GM12873 (cell line): ENCODE measurements around the gene SNX6.

ENCODE experiments used
- TF ChIP-seq, protein P1 (sequence below): IDR thresholded peaks from 2 replicates; pipeline ENCODE4 v1.5.1; 2012; ENCODE audit warnings: low read depth, mild to moderate bottlenecking, moderate library complexity, low read length, control low read depth; ENCODE audit not compliant: insufficient read depth; ENCODE audit errors: missing control alignments

SNX6 gene

GRCh38 chr14:34646570-34647255, 16.8 kb upstream of the SNX6 start:
- TF ChIP-seq, protein P1, sequence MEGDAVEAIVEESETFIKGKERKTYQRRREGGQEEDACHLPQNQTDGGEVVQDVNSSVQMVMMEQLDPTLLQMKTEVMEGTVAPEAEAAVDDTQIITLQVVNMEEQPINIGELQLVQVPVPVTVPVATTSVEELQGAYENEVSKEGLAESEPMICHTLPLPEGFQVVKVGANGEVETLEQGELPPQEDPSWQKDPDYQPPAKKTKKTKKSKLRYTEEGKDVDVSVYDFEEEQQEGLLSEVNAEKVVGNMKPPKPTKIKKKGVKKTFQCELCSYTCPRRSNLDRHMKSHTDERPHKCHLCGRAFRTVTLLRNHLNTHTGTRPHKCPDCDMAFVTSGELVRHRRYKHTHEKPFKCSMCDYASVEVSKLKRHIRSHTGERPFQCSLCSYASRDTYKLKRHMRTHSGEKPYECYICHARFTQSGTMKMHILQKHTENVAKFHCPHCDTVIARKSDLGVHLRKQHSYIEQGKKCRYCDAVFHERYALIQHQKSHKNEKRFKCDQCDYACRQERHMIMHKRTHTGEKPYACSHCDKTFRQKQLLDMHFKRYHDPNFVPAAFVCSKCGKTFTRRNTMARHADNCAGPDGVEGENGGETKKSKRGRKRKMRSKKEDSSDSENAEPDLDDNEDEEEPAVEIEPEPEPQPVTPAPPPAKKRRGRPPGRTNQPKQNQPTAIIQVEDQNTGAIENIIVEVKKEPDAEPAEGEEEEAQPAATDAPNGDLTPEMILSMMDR, result no peak

DNA sequence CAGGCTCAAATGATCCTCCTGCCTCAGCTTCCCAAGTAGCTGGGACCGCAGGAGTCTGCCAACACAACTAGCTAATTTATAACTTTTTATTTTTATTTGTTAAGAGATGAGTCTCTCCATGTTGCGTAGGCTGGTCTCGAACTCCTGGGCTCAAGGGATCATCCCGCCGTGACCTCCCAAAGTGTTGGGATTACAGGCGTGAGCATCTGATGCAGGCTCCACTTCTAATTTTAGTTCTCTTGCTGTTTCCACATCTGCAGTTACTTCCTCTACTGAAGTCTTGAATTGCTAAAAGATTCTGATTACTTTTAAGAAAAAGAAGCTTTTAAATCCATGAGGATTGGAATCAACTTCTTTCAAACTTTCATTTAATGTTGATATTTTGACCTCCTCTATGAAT, 13.4 kb upstream of the SNX6 start:
- TF ChIP-seq, protein P1, result no peak

DNA sequence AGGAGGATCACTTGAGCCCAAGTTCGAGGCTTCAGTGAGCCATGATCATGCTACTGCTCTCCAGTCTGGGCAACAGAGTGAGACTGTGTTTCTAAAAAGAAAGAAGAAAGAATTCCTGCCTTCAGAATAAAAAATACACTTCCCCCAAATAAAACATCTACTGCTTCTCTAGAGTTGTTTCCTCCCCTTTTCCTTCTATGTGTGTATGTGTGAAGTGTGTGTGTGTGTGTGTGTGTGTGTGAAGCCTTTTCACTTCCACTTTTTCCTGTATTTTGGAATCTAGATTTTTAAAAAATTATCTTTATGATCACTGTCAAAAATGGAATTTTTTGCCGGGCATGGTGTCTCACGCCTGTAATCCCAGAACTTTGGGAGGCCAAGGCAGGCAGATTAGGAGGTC, 12.6 kb upstream of the SNX6 start:
- TF ChIP-seq, protein P1, result no peak

GRCh38 chr14:34640826-34641225, 10.9 kb upstream of the SNX6 start:
- TF ChIP-seq, protein P1, result no peak

GRCh38 chr14:34633742-34634141, 3.8 kb upstream of the SNX6 start:
- TF ChIP-seq, protein P1, result no peak

DNA sequence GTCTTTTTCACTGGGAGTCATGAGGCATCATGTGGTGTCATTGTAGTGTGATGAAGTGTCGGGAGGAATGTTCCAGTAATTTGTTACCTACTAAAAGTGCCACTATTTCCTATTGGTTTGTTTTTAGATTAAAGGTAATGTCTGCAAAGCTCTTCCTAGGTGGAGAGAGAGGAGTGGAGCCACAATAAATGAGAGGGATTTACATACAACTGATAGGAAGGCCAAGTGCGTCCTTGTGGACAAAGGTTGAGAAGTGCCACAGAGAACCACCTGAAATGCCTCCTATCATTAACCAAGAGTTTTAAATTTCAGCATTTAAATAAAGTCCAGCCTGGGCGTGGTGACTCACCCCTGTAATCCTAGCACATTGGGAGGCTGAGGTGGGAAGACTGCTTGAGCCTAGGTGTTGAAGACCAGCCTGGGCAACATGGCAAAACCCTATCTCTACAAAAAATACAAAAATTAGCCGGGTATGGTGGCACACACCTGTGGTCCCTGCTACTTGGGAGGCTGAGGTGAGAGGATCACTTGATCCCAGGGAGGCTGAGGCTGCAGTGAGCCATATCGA, 2.5 kb upstream of the SNX6 start:
- TF ChIP-seq, protein P1, result no peak

DNA sequence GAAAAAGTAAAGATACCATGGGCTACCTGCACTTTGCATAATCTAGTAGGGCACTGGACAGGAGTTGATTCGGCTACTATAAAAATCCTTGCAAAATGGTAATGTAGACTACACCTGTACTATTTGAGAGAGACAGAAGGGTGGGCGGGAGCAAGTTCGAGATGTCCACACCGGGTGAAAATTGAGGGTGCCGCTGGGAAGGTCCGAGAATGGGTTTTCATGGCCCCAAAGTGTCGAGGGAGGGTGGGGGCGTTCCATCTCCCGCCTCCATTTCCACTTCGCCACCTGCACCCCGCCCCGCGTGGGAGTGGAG, 648 bp downstream of the SNX6 start:
- TF ChIP-seq, protein P1, result no peak

GRCh38 chr14:34628681-34629135, 1.2 kb downstream of the SNX6 start:
- TF ChIP-seq, protein P1, result no peak
